GM10248 (cell line): ENCODE results near the gene FJX1.

Experiments used
- CTCF ChIA-PET: fragments of 300-600 bp; sonication (Branson Sonifier 250); formaldehyde crosslinking; extraction: SDS; loops from one replicate; lab custom pipeline; 2021; ENCODE audit warnings: antibody characterized with exemption; lab: Yijun Ruan, JAX
- POLR2A ChIA-PET: fragments of 350-650 bp; sonication (Branson Sonifier 250); formaldehyde crosslinking; extraction: SDS; loops from one replicate; lab custom pipeline; 2020; ENCODE audit warnings: antibody characterized with exemption; lab: Yijun Ruan, JAX
- DNase-seq: peaks from one replicate; pipeline ENCODE4 v3.0.0; 2012; ENCODE audit errors: extremely low spot score
- TF ChIP-seq, protein P1 (sequence below): IDR thresholded peaks from 2 replicates; pipeline ENCODE4 v1.5.1; 2012; ENCODE audit warnings: mild to moderate bottlenecking, low read depth; ENCODE audit errors: extremely low read depth, missing control alignments, control extremely low read depth

Gene FJX1

DNA sequence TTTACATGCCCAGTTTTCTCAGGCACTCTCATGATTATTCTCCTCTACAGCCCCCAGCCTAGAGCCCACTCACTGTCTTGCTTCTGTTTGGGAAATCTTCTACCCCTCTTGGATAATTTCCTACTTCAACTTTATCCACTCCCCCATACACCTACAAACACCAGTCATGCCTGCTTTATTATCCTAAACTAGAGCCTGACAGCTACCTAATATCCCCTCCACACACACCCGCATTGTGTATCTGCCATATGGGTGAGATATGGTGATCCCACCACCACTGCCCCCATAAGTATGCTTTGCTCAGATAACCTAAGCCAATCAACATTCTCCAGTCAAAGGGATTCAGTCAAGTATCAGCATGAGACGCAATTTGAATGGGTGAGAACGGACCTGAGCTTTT, 15.3 kb upstream of the FJX1 start:
- ChIA-PET POLR2A (no interaction called here), CTCF (interaction anchor here (0.7 kb wide), 1 partner anchor 219 kb away, joined by 3 read pairs; no protein-coding TSS in a partner anchor)
- TF ChIP-seq, protein P1, sequence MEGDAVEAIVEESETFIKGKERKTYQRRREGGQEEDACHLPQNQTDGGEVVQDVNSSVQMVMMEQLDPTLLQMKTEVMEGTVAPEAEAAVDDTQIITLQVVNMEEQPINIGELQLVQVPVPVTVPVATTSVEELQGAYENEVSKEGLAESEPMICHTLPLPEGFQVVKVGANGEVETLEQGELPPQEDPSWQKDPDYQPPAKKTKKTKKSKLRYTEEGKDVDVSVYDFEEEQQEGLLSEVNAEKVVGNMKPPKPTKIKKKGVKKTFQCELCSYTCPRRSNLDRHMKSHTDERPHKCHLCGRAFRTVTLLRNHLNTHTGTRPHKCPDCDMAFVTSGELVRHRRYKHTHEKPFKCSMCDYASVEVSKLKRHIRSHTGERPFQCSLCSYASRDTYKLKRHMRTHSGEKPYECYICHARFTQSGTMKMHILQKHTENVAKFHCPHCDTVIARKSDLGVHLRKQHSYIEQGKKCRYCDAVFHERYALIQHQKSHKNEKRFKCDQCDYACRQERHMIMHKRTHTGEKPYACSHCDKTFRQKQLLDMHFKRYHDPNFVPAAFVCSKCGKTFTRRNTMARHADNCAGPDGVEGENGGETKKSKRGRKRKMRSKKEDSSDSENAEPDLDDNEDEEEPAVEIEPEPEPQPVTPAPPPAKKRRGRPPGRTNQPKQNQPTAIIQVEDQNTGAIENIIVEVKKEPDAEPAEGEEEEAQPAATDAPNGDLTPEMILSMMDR = no peak
- no peak for DNase-seq

DNA sequence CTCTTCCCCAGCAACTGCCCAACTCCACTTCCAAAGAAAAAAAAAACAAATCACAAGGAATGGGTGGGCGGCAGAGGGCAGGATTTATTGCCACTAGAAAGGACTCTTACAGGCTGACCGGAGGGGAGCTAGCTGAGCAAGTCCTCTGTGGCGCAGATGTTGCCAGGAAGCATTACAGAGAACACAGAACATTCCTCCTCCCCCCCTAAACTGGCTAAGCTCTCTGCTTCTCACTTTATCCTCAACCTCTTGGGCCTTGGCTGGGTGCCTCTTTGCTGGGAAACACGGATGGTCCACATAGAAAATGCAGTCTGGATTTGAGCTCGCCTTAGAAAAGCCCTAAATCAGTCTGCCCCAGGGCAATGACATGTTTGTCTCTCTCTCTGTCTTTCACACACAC, 12.6 kb upstream of the FJX1 start:
- ChIA-PET POLR2A (no interaction called here), CTCF (interaction anchor here (0.9 to 2.2 kb wide), 6 partner anchors 8 to 660 kb away, joined by 3 to 9 read pairs (median 4); no protein-coding TSS in a partner anchor)
- TF ChIP-seq, protein P1 = no peak
- no peak for DNase-seq

DNA sequence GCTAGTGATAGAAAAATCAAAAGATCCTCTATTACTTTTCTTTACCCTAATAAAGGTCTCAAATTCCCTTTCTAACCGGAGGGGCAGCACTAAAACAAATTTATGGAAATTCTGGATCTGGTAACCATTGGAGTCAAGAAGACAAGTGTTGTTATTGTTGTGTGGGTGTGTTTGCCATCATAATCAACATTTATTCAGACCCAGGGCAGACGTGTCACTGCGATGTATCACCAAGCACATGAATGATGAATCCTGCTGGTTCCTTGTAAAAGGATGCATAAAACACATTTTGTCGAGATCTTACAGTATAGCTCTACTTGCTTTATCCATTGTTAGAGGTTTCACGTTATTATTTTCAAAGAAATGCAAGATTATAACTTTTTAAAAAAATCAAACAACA, 12.1 kb upstream of the FJX1 start:
- CTCF ChIA-PET = interaction anchor here (1.1 to 2.2 kb wide), 5 partner anchors 8 to 216 kb away, joined by 3 to 9 read pairs (median 5); no protein-coding TSS in a partner anchor
- DNase-seq = no peak
- POLR2A ChIA-PET = no interaction called here
- TF ChIP-seq, protein P1 = no peak

DNA sequence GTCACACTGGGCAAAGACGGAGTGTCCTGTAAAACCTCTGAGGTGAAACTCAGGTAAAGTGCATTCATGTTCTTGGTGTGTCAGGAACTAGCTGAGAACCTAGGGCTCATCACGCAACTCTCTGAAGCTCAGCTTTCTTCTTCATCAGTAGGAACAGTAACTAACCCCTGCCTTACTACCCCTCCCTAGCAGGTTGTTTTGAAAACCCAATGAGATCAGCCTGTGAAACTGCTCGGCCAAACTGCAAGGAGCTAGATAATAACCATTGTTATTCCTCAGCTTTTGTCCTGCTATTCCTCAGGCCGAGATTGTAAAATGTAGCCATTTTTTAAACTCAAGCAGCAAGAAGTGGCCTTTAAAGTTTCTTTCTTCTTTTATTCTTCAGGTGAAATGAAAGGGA, 9.8 kb upstream of the FJX1 start:
- ChIA-PET CTCF (interaction anchor here (1.0 to 1.4 kb wide), 3 partner anchors 448 to 666 kb away, joined by 3 to 4 read pairs (median 3); no protein-coding TSS in a partner anchor), POLR2A (no interaction called here)
- TF ChIP-seq, protein P1 = no peak
- DNase-seq = no peak

DNA sequence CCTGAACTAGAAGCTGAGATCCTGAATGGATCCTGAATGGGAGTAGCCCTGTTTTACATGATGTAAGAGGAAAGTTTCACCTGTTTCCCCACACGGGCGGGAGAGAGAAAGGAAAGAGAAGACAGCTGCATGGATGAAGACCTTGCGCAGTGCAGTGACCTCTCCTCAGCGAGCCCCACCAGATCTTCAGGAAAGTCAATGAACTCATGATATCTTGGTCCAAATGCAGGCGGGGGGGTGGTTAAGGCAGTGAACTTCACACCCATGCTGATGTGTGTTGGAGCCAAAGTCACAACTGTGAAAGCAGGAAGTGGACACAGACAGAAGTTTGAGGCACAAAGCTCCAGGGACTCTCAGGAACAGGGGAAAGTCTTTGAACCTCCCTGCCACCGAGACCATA, 8.6 kb upstream of the FJX1 start:
- TF ChIP-seq, protein P1 = no peak
- ChIA-PET POLR2A (no interaction called here), CTCF (no interaction called here)
- DNase-seq = no peak

DNA sequence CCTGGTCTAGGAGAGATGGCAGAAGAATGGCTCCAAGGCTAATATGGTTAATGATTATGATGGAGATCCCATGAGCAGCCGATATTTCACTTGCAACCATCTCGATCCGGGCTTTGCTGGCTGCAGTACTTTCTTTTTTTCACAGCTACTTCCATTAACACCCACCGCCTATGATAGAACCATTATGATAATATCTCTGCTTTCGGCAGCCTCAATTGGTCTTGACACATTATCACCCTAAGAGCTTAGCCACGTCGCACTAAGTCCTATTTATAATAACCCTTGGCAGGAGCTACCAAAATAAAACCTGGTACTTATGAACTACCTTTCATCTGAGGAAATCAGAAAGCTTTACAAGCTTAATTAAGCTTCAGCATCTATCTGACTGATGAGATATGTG, 7.6 kb upstream of the FJX1 start:
- ChIA-PET CTCF (interaction anchor here (1.0 to 1.5 kb wide), 4 partner anchors 9 to 521 kb away, joined by 4 to 7 read pairs (median 4); no protein-coding TSS in a partner anchor), POLR2A (no interaction called here)
- TF ChIP-seq, protein P1 = no peak
- no peak for DNase-seq
